ENCODE measurements around the gene HABP4.
"Not testable (repeated sequence)": the region's sequence is repeated elsewhere in the genome, so short reads cannot be mapped to it uniquely, and the experiment has no call there.

The HABP4 gene

GRCh38 chr9:96501633-96502538 lies 51.9 kb downstream of the HABP4 start:
- DNase-seq, result no peak

- DNase-seq, result no peak
Observed at GRCh38 chr9:96502539-96503373, 52.8 kb downstream of the HABP4 start.

- DNase-seq, result not testable (repeated sequence)
Observed at GRCh38 chr9:96503374-96503748, 53.4 kb downstream of the HABP4 start.

DNA sequence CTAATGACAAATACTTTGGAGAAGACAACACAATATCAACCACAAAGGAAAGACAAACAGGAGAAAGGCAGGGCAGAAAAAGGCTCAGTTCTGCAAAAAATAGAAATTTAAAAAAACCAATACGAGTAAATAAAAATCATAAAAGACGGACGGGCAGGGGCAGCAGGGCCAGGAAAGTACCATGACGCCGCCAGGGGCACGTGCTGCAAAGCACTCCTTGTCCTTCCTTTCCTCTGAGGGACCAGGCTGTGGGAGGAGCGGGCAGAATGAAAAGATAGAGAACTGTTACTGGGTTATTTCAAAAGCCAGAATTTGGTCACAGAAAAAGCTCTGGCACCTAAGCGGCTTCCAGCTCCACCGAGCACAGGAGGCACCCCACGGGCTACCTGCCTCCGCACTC lies 53.9 kb downstream of the HABP4 start:
- DNase-seq, result no peak

GRCh38 chr9:96505316-96505991 lies 55.5 kb downstream of the HABP4 start:
- no peak for DNase-seq

DNA sequence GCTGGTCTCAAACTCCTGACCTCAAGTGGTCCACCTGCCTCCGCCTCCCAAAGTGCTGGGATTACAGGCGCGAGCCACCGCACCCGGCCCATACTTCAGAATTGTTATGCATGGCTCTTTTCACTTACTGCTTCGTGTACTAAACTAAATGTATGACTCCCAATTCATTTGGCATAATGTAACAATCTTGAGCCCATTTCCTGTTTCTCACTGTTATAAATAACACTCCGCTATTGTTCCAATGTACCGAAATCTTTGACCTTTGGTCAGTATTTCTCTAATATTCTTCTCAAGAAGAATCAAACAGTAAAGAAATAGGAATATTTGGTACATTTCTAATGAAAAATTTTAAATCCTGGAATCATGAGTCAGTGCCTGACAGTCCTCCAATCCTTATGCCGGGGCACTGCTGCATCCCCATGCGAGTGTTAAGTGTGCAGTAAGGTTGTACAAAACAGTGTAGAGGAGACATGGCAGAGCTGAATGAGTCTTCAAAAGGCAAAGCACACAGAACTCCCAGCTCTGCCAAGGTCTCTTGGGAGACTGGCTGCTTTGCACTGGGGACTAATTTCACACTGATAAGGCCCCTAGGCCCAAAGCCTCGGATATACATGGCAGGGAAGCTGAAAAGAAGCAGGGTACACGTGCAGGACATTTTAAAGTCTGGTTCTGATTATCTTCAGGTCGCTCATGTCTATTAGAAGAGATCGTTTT lies 58.4 kb downstream of the HABP4 start:
- no peak for DNase-seq

- DNase-seq, result no peak
Observed at GRCh38 chr9:96509026-96509425, 59.1 kb downstream of the HABP4 start.

DNA sequence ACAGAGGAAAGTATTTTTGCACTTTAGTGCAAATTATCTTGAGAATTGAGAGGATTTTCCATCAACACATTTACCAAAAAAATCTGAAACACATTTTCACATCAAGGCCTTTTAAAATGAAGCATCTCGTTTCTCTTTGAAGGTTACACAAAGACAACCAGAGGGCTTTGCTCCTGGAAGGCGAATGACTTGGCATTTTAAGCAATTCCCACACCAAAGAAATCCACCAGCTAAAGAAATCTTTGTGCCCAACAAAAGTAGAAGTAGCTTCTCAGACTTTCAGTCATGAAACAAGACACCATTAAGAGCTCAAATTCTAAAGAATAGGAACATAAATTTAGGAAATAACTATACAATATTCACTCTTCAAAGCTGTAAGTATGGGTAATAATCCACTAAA lies 59.9 kb downstream of the HABP4 start:
- no peak for DNase-seq

GRCh38 chr9:96510258-96510657 lies 60.3 kb downstream of the HABP4 start:
- DNase-seq, result no peak

DNA sequence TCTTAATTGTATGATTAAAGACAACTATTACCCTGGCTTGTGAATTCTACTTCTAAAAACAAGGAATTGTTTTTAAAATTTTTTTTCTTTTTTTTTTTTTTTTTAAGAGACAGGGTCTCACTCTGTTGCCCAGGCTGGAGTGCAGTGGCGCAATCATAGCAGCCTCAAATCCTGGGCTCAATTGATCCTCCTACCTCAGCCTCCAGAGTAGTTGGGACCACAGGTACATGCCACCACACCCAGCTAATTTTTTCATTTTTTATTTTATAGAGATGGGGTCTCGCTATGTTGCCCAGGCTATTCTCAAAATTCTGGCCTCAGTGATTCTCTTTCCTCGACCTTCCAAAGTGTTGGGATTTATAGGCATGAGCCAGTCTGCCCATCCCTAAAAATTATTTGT lies 62.3 kb downstream of the HABP4 start:
- DNase-seq, result no peak

GRCh38 chr9:96513622-96514021 lies 63.7 kb downstream of the HABP4 start:
- DNase-seq, result no peak

DNA sequence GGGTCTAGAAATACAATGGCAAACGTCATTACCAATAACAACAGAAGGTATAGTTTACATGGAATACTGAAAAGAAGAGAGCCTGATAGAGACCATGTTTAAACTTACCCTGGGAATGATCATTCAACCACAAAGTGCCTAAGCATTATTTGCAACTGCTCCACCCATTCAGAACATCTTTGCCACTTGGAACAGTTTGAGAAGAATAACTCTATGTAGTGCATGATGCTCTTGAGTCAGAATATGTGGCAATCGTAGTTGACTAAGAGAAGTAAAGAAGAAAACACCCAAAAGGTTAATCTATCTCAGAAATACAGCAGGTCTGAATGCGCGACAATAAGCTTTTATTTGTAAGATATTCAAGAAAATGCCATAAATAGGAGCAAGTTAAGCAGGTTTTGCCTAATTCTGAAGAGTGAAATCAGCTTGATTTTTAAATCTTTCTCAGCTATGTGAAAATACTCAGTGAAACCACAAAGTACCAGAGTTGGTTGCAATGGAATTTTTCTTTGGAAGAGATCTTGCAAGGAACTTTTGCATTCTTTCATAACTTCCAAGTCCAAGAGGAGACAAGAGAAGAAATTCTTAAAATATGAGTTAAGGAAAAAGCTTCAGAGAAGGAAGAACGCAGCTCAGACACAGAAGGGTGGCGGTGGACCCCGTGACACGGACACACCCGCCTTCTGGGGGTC lies 64.3 kb downstream of the HABP4 start:
- DNase-seq, result no peak

DNA sequence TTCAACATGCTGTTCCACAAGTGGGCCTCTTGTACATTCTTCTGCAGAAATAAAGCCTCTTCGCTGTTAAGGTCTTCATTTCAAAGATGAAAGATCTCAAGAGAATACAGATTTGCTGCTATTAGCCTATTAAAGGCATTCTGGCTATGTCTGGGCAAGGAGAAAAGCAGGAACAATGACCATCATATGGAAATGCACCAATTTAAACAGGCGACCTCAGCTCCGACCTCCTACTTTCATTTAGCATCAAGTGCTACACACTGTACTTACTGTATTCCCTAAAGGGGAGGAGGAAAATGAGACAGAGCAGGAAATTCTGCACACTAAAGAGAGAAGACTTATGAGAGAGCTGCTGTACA lies 64.8 kb downstream of the HABP4 start:
- no peak for DNase-seq

- DNase-seq, result no peak
Observed at GRCh38 chr9:96515621-96516470, 65.9 kb downstream of the HABP4 start.

DNA sequence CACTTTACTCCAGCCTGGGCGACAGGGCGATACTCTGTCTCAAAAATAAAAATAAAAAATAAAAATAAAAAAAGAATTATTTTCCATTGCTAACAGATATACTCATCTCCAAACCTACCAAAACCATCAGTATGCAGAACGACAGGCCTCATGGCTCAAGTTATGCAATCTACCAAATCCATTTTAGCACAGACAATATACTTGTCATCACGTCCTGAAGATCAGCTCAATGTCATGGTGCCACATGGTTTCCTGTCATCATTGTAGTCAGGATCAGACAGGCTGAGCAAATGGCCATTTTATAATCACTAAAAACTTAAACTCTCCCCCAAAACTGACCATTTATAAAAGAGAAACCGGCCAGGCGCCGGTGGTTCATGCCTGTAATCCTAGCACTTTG lies 69.1 kb downstream of the HABP4 start:
- no peak for DNase-seq

- DNase-seq, result no peak
Observed at GRCh38 chr9:96519787-96520186, 69.8 kb downstream of the HABP4 start.

- no peak for DNase-seq
Observed at GRCh38 chr9:96522366-96522765, 72.4 kb downstream of the HABP4 start.

- DNase-seq, result no peak
Observed at GRCh38 chr9:96523374-96523773, 73.4 kb downstream of the HABP4 start.

- no peak for DNase-seq
Observed at GRCh38 chr9:96524045-96524444, 74.1 kb downstream of the HABP4 start.

- no peak for DNase-seq
Observed at GRCh38 chr9:96524764-96525163, 74.8 kb downstream of the HABP4 start.

DNA sequence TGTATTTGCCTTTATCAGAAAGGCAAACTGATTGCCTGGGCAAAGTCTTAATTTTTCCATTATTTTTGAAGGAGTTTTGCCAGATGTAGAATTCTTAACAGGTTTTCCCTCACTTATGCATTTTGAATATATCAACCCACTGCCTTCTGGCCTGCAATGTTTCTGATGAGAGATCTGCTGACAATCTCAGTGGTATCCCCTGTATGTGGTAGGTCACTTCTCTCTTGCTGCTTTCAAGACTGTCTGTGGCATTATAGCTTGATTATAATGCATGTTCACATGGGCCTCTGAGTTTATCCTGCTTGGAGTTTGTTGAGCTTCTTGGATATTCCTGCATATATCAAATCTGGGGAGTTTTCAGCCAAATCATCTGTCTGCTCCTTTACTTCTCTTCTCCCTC lies 82.2 kb downstream of the HABP4 start:
- no peak for DNase-seq

Data from NCI-H1105 treated with DMSO at 0.1 percent for 48 hours (cell line).